Measurements from ENCODE around the gene CDC42EP4. TPM values are rescaled to one million over a fixed set of nuclear protein-coding genes. Genes with fewer than 3 reads are reported as not detected.

Gene CDC42EP4
- total RNA-seq, 4 donors from 2014 or later, result 33.8 to 127 (median 97.8) TPM

GRCh38 chr17:73357981-73358380, 46.2 kb upstream of the CDC42EP4 start:
- H3K4me1 ChIP-seq, result peaks cover 0 to 9% (median 0%) of the 10 kb centered on the region in 4 donors
- DNase-seq, result peak in 1 of 3 donors; percentile 15
- H3K9me3 ChIP-seq, result no peaks in the 10 kb centered on the region
- no peaks in the 10 kb centered on the region for H3K27me3 ChIP-seq
- H3K27ac ChIP-seq, result peak overlapping the region in 1 of 4 donors; percentile 61
- TF ChIP-seq CTCF (IDR thresholded peaks at IDR 0.05), result no peak
- no peak for TF ChIP-seq POLR2A (IDR thresholded peaks at IDR 0.05)
- H3K4me3 ChIP-seq, result no peak overlapping the region
- H3K36me3 ChIP-seq, result no peaks in the 10 kb centered on the region

GRCh38 chr17:73357318-73357717, 45.5 kb upstream of the CDC42EP4 start:
- no peak overlapping the region for H3K4me3 ChIP-seq
- H3K9me3 ChIP-seq, result no peaks in the 10 kb centered on the region
- H3K4me1 ChIP-seq, result peaks cover 0 to 9% (median 0%) of the 10 kb centered on the region in 4 donors
- peak overlapping the region in 1 of 4 donors; percentile 61 for H3K27ac ChIP-seq
- DNase-seq, result peak in 1 of 3 donors; percentile 25
- no peak for TF ChIP-seq POLR2A (IDR thresholded peaks at IDR 0.05)
- no peak for TF ChIP-seq CTCF (IDR thresholded peaks at IDR 0.05)
- H3K27me3 ChIP-seq, result no peaks in the 10 kb centered on the region
- no peaks in the 10 kb centered on the region for H3K36me3 ChIP-seq

GRCh38 chr17:73356561-73357170, 44.9 kb upstream of the CDC42EP4 start:
- no peaks in the 10 kb centered on the region for H3K36me3 ChIP-seq
- H3K4me1 ChIP-seq, result peaks cover 0 to 9% (median 0%) of the 10 kb centered on the region in 4 donors
- no peak for TF ChIP-seq POLR2A (IDR thresholded peaks at IDR 0.05)
- no peak for TF ChIP-seq CTCF (IDR thresholded peaks at IDR 0.05)
- DNase-seq, result no peak
- no peak overlapping the region for H3K4me3 ChIP-seq
- no peaks in the 10 kb centered on the region for H3K9me3 ChIP-seq
- no peaks in the 10 kb centered on the region for H3K27me3 ChIP-seq
- peak overlapping the region in 1 of 4 donors; percentile 61 for H3K27ac ChIP-seq

- Histone ChIP-seq H3K4me3 (no peak overlapping the region), H3K27ac (no peak overlapping the region), H3K9me3 (no peaks in the 10 kb centered on the region), H3K36me3 (no peaks in the 10 kb centered on the region), H3K4me1 (peaks cover 0 to under 1% (median 0%) of the 10 kb centered on the region in 4 donors), H3K27me3 (no peaks in the 10 kb centered on the region)
- DNase-seq, result no peak
- no peak for TF ChIP-seq CTCF (IDR thresholded peaks at IDR 0.05)
- TF ChIP-seq POLR2A (IDR thresholded peaks at IDR 0.05), result no peak
Observed at GRCh38 chr17:73354423-73355284, 42.9 kb upstream of the CDC42EP4 start.

- no peak overlapping the region for H3K27ac ChIP-seq
- H3K4me1 ChIP-seq, result no peaks in the 10 kb centered on the region
- no peak overlapping the region for H3K4me3 ChIP-seq
- H3K36me3 ChIP-seq, result no peaks in the 10 kb centered on the region
- no peak for DNase-seq
- no peaks in the 10 kb centered on the region for H3K9me3 ChIP-seq
- no peaks in the 10 kb centered on the region for H3K27me3 ChIP-seq
- TF ChIP-seq CTCF (IDR thresholded peaks at IDR 0.05) (no peak), POLR2A (IDR thresholded peaks at IDR 0.05) (no peak)
Observed at GRCh38 chr17:73352261-73352660, 40.5 kb upstream of the CDC42EP4 start.
